Measurements from ENCODE around the gene ANKRD34C.
"Not testable (repeated sequence)": the region's sequence is repeated elsewhere in the genome, so short reads cannot be mapped to it uniquely, and the experiment has no call there.

ANKRD34C gene

DNA sequence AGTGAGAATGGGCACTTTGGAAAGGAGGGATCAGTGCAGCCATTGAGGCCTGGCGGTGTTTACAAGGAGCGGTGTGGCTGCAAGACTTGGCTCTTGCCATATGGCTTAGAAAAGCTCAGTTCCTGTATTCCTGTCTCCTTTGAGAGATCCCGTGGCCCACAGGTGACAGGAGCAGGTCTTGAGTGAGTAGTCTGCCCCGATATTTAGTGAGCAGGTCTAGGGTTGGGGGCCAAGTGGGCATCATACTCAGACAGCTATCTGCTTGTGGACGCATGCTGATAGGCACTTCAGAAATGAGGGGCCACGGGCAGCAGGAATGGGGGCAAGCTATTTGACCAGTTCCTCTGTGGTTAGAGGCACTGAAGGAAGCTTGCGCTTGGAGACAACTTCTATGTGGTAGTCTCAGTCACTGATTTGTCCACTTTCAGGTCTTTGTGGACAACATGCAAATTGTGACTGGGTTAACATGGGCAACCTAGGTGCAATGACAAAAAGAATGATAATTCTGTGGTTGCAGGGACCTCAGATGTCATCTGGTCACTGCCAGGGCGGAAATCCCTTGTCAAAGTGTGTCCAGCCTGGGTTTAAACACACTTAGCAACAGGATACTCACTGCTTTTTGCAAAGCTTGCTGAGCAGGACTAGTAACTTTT is 29.5 kb downstream of the ANKRD34C start:
- DNase-seq: no peak

DNA sequence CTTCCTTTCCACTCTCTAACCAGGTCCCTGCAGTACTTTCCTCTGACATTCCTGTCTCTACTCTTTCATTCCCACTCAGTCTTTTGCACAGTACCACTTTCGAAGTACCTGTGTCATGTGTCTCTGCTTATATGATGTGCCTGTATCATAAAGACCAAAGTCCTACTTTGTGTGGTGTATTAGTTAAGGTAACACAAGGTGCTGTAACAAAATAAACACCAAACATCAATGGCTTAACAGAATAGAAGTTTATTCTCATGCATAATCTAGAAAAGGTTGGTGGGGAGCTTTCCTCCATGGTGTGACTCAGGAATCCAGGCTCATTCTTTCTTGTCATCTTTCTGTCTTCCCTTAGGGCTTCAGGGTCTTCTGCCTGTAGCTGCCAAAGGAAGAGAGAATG is 31.7 kb downstream of the ANKRD34C start:
- no peak for DNase-seq

DNA sequence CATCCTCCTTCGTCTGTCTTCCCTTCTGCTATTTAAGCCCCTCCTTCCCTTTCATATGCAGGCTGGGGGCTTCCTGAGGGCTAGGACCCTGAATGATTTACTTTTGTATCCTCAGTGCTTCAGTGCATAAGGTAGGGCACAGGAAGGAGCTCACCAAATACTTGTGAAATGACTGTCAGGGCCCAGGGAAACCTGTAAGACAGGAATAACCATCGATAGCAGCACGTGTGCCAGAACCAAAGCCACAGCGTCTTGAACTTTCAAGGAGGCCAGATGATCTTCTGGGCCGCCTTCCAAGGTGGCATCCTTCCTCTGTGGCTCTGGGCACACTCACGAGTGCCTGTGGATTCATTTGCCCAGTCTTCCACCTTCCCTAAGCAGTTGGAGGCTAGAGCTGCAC is 32.3 kb downstream of the ANKRD34C start:
- DNase-seq: no peak

DNA sequence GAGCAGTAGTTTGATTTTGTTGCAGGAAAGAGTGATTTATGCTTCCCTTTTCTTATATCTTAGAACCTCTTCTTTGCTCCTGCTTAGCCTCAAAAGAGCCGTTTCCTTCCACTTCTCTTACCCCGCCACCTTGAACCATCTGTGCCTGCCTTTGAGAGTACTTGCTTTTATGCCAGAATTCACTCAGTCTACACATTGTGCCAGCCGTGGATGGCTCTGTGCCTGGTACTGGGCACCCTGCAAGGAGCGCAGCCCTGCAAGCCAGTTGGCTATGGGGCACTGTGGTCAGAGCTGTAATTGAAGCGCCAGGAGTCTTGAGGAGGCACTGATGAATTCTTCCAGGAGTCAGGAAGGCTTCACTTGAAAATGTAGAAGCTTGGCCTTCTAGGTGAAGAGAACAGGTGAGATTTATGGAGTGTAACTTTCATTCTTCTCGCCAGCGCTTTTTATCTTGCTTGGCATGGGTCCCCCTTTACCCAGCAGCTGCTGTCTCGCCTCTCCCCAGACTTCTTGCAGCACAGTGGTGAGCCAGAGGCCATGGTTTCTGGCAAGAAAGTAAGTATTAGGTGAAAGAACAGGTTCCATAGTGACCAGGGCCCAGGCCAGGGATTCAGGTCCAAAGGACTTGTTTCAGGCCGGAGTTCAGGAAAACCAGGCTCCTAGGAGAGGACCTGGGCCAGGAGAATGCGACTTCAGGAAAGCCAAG is 33.3 kb downstream of the ANKRD34C start:
- DNase-seq: no peak

DNA sequence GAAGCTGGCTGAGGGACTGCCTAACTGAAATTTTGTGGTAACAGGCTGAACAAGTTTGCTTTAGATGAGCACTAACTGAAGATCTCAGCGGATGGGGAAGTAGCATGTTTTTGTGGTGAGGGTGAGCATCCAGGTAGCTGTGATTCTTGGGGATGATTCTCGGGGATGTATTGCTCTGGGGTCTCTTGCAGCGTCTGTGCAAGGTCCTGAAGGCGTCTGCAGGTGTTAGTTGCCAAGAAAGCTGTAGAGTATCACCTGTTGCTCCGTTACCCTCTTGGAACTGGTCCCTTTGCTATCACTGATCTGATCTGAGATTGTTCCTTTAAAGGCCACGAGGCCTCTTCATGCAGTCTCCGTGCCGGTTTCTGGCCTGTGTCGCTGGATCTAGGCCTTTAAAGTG is 34.3 kb downstream of the ANKRD34C start:
- DNase-seq: no peak

DNA sequence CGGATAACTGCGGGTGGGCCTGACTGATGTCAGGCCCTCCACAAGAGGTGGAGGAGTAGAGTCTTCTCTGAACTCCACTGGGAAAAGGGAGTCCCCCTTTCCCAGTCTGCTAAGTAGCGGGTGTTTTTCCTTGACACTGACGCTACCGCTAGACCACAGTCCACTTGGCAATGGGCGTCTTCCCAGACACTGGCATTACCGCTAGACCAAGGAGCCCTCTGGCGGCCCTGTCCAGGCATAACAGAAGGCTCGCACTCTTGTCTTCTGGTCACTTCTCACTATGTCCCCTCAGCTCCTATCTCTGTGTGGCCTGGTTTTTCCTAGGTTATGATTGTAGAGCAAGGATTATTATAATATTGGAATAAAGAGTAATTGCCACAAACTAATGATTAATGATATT is 37.5 kb downstream of the ANKRD34C start:
- not testable (repeated sequence) for DNase-seq

DNA sequence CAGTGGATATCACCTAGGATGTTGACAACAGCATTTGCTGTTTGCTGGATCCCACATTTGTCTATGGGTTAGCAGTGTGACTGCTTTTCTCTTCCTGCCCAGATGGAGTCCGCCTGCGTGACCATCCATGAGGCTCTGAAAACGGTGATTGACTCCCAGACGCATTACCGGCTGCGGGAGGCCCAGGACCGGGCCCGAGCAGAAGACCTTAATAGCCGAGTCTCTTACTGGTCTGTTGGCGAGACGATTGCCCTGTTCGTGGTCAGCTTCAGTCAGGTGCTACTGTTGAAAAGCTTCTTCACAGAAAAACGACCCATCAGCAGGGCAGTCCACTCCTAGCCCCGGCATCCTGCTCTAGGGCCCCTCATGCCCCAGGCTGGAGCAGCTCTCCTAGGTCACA is 39.4 kb downstream of the ANKRD34C start:
- no peak for DNase-seq

DNA sequence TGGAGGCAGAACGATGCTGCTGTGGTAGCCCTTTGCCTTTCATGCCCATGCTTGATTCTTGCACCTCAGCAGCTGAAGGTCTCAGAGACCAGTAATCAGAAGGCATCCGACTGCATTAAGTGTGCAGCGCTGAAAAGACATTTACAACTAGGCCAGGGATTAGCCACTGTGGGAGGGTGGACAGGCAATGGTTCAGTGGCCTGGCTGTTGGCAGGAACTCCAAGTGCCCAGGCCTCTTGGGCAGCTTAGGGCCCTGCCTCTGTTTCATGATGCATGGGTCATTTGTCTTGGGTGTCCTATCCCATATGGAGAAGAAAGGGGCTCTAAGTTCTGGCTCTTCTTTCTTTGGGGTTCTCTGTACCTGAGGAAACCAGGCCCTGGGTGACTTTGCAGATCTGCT is 39.8 kb downstream of the ANKRD34C start:
- no peak for DNase-seq

DNA sequence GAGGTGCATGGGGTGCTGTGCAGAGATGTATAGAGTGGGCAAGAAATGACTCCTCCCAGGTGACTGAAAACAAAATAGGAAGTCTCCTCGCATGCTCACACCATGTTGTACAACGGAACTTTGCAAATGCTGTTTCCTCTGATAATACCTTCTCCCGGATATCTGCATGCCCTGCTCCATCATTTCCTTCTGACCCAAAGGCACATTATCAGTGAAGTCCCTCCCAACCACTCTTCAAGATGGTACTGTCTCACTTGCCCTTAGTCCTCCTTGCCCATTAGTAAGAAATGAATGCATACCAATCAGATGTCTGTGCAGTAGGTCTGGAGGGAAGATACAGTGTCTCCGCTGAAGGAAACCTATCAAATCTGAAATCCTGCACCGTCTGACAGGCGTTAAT is 40.4 kb downstream of the ANKRD34C start:
- DNase-seq: no peak

DNA sequence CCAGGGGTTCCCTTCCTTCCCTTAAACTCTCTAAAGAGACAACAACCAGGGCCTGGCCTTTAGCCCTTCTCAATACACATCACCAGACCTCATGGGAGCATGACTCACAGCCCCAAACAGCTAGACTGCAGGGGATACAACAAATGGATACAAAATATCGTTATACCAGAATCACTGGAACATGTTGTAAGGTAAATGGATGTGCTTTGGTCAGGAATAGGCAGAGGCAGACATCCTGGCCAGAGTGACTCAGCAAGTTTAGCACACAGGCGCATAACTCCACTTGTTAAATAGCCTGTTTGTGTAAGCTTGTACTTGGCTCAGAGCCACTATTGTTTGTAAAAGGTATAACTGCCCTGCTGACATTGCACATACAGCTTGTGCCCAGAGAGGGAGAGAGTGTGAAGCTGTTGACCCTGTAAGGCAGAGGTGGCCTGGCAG is 46.7 kb downstream of the ANKRD34C start:
- peak; percentile 9 for DNase-seq
